ENCODE measurements around the gene PLEKHA5.

DNA sequence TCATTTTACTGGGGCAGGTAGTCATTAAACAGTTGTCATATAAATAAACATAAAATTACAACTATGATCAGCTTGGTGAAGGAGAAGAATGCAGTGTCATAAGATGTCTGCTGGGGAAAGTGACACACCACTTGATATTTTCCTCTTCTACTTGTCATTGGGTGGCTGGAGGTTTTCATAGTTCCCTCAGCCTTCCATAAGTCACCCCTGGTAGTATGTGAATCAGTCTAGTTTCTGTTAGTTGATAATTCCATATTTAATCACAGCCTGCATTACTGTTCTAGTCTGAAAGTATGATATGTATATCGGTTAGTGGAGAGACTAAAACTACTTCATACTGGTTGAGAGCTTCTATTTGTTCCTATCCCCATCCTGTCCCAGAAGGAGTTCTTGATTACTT lies 38.2 kb downstream of the PLEKHA5 start:
- TF ChIP-seq, protein P1, sequence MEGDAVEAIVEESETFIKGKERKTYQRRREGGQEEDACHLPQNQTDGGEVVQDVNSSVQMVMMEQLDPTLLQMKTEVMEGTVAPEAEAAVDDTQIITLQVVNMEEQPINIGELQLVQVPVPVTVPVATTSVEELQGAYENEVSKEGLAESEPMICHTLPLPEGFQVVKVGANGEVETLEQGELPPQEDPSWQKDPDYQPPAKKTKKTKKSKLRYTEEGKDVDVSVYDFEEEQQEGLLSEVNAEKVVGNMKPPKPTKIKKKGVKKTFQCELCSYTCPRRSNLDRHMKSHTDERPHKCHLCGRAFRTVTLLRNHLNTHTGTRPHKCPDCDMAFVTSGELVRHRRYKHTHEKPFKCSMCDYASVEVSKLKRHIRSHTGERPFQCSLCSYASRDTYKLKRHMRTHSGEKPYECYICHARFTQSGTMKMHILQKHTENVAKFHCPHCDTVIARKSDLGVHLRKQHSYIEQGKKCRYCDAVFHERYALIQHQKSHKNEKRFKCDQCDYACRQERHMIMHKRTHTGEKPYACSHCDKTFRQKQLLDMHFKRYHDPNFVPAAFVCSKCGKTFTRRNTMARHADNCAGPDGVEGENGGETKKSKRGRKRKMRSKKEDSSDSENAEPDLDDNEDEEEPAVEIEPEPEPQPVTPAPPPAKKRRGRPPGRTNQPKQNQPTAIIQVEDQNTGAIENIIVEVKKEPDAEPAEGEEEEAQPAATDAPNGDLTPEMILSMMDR (IDR thresholded peaks at IDR 0.05) = no peak
- no peak for TF ChIP-seq POLR2A (IDR thresholded peaks at IDR 0.05)

Data from heart left ventricle (tissue), 13 donors.